ENCODE results near the gene NMUR2.

- TF ChIP-seq CTCF (IDR thresholded peaks at IDR 0.05 in 2 of 3, conservative IDR thresholded peaks at IDR 0.05 in 1 of 3; ENCODE audit: borderline replicate concordance in 1 of 3, insufficient read depth in 1 of 3, low read depth in 2 of 3, low read length in 2 of 3): no peak
- no peak for TF ChIP-seq POLR2AphosphoS5 (IDR thresholded peaks at IDR 0.05; ENCODE audit: low read depth, low read length)
- no peak for TF ChIP-seq ZBTB33 (IDR thresholded peaks at IDR 0.05; ENCODE audit: extremely low read depth, insufficient replicate concordance, low read length)
- TF ChIP-seq ELF1 (IDR thresholded peaks at IDR 0.05; ENCODE audit: borderline replicate concordance, low read depth): no peak
- TF ChIP-seq CEBPB (IDR thresholded peaks at IDR 0.05; ENCODE audit: low read depth): no peak
- TF ChIP-seq POLR2A (IDR thresholded peaks at IDR 0.05; ENCODE audit: borderline replicate concordance, extremely low read depth, insufficient read depth, insufficient read length): no peak
- TF ChIP-seq REST (IDR thresholded peaks at IDR 0.05; ENCODE audit: low read depth): no peak
- TF ChIP-seq EZH2 (IDR thresholded peaks at IDR 0.05): no peak
- TF ChIP-seq TCF7L2 (IDR thresholded peaks at IDR 0.05; ENCODE audit: borderline replicate concordance, extremely low read depth, insufficient read depth, insufficient read length): no peak
- no peak for TF ChIP-seq SP1 (IDR thresholded peaks at IDR 0.05; ENCODE audit: low read depth)
Measured at GRCh38 chr5:152380415-152381123, 24.5 kb downstream of the NMUR2 start.
